NCI-H226 (cell line): ENCODE data around the gene ACP1.

Source experiments
- DNase-seq: peaks from one replicate; pipeline ENCODE4 v3.0.0-alpha.2; 2015

ACP1 gene

DNA sequence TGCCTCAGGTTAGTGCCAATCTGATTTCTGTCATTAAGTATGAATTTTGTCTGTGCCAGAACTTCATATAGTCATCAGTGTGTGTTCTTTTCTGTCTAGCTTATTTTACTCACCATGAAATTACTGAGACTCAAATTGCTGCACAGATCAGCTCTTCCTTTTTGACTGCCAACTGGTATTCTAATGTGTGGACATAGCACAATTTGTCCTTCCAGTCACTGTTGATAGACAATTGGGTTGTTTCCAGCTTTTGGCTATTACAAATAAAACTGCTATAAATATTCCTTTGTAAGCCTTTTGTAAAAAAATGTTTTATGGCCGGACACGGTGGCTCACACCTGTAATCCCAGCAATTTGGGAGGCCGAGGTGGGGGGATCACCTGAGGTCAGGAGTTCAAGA is 8.7 kb upstream of the ACP1 start:
- no peak for DNase-seq

DNA sequence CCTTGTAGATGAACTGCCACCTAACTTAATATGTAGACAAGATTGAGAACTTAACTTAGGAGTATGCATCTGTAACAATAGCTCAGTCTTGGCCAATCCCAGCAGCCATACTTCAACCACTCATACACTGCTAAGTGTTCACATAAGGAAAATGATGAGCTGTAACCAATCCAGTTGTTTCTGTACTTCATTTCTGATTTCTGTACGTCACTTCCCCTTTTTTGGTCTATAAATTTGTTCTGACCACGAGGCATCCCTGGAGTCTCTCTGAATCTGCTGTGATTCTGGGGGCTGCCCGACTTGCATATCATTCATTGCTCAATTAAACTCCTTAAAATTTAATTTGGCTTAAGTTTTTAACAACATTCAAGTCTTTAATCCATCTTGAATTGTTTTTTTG is 7.3 kb upstream of the ACP1 start:
- DNase-seq, result no peak

DNA sequence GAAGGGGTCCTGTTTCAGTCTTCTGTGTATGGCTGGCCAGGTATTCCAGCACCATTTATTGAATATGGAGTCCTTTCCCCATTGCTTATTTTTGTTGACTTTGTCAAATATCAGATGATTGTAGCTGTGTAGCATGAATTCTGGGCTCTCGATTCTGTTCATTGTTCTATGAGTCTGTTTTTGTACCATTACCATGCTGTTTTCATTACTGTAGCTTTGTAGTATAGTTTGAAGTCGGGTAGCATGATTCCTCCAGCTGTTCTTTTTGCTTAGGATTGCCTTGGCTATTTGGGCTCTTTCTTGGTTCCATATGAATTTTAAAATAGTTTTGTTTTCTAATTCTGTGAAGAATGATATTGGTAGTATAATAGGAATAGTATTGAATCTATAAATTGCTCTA is 6.9 kb upstream of the ACP1 start:
- no peak for DNase-seq

DNA sequence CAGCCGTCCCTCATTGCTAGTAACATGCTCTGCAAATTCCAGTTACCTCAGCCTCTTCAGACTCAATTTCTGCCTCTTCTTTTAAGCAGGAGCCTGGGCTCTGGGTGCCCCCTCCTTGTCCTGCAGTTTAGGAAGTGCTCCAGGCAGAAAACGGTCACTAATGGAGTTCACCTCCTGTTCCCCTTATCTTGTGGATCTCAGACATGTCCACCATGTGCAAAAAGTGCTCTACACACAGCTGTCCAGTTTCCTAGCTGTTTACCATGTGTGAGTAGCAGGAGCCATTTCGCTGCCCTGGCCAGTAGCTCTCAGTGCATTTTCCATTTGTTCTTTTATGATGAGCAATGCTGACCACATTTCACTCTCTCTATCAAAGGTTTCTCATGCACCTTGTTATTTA is 5.8 kb upstream of the ACP1 start:
- DNase-seq, result no peak

DNA sequence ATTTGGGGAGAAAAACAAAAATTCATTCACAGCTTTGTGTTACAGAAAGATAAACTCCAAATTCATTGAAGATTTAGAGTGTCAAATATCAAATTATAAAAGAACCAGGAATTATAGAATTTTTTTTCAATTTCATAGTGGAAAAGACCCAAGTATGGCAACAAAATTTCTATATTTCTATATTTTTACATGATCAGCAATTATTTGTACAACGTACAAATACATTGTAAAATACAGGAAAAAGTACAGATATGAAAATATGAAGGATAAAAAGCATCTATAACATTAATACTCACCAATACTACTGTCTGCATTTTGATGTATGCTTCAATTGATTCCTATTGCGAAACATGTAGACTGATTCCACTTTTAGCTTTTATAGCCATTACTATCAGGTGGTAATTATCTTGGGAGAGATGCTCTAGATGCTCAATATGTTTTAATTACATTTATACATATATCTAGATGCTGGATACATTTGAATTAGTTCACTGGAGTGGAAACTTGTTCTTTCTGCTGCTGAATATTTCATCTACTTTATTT is 4.9 kb upstream of the ACP1 start:
- no peak for DNase-seq

DNA sequence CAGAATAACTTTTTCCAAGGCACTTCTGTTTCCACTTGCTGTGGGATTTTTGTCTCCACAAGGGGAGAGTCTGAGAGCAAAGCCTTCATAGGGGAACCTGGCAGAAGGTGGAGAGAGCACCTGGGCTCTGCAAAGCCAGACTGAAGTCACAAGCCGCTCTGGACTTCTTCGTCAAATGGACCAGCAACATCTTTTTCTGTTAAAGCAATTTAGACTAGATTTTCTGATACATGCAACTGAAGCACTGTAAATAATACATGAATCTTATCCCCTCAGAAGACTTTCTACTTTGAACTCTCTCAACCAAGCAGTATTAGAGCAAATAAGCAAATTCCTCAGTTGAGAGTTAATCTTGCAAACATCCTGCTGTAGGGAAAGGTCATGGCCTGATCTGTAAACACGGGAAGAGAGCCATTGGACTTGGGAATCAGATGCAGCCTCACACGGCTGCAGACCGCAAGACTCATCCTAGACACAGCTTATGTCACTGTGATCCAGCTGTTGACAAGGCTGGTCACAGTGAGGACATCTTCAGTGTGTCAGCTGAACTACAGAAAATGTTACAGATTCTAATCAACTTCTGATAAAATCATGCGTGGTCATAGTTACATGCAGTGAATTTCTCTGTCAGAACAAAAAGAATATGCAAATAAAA is 4.1 kb upstream of the ACP1 start:
- DNase-seq, result no peak

DNA sequence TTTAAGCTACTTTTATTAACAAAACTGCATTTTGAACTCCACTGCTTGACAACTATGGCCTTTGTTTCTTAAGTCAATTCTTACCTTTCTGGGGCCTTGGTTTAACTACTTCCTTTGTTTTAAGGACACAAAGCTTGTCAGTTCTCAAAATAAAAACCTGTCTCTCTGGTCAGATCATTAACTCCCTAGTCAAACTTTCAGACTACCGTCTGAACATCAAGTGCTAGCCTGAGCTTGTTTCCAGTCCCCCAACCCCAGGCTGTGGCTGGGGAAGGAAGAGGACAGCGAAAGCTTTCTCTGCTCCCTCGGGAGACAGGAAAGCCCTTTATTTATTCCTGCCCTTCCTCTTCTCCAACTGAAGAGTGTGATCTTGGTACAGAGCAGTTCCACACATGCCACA is 2.6 kb upstream of the ACP1 start:
- no peak for DNase-seq

DNA sequence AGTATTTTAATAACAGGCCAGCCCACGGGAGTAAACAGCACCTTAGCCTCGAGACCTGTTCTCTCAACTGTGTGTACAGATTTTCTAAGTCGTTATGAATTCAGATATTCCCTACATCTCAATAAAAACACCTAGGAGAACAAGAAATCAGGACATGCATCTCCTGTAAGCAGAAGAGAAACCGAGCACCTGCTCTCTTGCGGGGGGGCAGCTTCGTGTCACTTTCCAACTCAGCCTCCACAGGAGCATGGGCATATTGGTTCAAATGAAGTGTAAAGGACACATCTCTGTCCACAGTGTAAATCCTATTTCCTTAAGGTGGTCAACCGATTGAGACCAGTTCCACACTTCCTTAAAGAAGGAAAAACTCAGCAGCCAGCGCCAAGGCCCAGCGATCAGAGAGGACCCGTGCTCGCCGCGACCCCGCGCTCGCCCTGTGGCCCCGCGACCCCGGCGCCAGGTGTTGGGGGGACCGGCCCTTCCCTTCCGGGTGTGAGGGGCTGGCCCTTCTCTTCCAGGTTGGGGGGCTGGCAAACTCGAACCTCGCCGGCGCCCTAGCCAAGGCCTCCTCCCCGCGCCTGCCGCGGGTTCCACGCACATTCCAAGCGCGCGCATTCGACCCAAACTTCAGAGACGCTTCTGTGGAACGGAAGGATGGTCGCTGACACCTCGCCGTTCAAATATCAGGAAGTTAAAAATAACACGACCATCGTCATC is 1.6 kb upstream of the ACP1 start:
- no peak for DNase-seq

DNA sequence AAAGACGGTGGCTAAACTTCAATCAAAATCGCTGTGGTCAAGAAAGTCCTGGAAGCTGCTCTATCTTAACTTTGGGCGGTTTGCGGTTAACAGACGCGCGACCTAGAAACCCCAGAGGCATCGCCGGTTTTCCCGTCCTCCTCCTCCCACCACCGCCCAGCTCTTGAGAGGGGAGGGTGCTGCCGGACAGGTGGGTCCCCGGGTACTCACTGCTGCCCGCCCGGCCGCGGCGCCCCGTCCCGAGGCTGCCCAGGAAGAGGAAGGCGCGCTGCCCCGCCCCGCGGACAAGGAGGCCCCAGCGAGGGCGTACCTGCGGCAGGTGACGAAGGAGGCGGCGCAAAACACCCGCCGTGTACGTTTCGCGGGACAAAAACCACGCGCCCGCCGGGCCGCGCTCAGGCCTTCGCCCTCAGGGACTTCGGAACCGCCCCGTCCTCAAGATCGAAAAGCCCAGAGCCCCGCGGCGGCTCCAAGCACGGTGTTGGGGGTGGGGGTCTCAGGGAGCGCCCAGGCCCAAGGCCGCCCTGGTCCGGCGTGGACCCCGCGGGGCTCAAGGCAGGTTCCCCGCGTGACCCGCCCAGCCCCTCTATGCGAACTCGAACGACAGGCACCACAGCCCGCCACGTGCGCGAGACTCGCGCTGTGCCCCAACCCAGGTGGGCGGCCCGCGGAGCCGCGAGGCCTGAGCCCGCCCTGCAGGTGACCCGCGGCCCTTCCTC is 814 bp upstream of the ACP1 start, which contains the start of gene SH3YL1:
Gene SH3YL1 (minus strand): TSS at position 259 of the 719 bp plus-strand sequence. CDS start 48 bp downstream, at position 211.
- DNase-seq, result no peak

DNA sequence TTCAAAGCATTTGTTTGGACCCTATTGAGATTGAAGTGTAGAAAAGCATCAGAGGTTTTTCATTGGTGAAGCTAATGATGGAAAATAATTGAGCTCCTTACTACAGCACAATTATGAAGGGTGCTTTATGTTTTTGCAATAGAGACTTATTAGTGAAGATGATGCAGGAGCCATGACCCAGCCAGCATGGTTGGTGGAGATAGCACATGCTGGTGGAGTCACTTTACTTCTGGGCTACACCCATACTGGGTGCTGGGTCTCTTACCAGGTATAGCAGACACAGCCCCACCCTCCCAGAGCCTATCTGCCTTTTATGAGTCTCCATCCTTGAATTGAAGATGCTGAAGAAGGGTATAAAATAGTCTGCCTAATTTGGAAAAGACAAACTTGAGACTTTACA is 3.6 kb downstream of the ACP1 start:
- DNase-seq, result no peak

DNA sequence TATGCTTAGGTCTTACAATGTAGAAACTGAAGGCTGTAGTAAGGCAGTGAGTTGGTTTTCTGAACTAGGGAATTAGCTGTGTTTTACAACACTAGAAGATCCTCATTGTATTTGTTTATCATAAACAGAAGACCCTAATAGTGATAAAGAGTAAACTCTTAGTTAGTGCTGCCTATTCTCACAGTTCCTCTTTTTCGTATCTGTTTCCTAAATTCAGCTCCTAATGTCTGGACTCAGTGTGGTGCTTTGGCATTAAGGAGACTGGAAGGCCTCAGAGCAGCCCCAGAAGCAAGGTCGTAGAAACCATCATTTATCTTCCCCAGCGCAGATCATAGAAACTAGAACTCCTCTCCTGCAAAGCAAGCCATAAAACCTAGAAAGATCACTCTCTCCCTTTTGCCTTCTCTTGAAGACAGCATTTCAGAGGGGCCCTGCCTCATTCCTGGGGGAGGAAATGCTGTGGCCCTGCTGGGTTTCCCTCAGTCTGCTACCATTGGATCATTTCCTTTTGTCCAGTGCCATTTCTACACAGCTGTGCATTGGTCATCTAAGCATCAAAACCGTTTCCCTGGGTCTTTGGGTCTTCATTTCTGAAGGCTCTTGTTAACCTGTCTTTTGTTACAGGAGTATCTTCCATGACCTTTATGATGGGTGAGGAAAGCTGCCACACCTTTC is 4.7 kb downstream of the ACP1 start:
- no peak for DNase-seq

DNA sequence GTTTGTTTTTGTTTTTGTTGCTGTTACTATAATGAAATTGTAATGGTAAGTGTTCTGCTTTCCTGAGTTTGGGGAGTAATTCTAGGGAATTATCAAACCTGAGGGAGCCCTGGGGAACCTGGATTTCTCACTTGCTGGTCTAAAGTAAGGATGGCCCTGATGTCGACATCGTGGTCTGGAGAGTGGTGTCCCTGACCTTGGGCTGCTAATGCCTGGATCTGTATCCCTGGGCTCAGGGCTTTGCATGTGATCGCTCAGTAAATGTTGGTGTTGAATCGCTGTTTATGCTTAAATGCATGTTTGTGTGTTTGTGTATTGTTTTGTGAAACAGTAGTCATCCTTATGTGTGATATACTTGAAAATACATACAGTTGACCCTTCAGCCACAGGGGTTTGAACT is 6.1 kb downstream of the ACP1 start:
- DNase-seq, result no peak

DNA sequence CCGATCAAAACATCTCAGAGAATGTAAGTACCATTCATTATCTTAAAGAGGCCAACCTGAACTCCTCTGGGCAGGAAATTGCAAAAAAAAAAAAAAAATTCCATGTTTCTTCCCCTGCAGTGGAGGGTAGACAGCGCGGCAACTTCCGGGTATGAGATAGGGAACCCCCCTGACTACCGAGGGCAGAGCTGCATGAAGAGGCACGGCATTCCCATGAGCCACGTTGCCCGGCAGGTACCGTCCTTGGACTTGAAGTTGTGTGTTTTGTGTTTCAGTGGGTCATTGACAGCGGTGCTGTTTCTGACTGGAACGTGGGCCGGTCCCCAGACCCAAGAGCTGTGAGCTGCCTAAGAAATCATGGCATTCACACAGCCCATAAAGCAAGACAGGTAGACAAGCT is 7.2 kb downstream of the ACP1 start:
- no peak for DNase-seq

DNA sequence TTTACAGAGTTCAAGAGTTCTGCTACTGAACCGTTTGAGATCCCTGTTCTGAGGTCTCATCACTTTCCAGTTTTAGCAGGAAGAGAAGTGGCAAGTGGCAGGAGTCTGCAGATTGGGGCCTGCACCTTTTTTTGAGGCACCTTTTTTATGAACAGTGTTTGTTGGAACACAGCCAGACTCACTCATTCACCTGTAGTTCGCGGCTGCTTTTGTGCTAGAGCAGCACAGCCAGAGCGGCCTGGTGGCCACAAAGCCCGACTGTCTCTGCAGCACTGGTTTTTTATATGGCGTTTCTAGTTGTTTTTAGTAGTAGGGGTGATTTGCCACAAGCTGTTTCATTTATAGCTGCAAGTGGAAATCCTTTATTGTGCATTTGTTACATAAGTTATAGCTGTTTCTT is 8.6 kb downstream of the ACP1 start:
- DNase-seq, result no peak

DNA sequence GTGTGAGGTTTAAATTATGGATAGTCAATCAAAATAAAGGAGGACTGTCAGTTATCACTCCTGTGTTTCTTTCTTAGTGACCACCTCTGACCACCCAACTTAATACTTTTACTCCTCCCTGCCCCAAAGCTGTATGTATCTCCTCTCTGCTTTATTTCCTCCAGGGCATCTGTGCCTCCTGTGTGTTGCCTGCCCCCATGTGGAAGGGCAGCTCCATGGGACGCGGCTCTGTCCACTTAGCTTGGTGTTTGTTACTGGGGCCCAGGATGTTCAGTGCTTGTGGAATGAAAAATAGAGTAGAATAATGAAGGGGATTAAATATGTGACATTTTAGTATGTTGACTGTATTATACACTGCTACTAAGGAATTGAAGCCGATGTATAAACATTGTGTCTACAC is 9.8 kb downstream of the ACP1 start:
- DNase-seq, result no peak

DNA sequence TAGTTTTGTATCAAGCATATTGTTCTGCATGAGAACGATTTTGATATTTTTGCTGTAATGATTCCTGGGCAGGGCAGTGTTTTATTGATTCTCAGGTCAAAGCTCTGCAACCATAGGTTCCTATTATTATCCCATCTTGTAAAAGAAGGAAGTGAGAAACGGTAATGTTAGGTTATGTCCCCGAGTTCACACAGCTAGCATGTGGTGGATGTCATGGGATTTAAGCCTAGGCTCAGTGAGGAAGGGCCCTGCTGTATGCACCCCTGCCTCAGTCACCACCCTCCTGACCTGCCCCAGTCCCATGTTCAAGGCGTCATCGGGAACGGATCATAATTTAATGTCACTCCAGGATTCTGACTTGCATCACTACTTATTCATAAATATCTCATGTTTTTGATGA is 10.7 kb downstream of the ACP1 start:
- DNase-seq, result no peak

DNA sequence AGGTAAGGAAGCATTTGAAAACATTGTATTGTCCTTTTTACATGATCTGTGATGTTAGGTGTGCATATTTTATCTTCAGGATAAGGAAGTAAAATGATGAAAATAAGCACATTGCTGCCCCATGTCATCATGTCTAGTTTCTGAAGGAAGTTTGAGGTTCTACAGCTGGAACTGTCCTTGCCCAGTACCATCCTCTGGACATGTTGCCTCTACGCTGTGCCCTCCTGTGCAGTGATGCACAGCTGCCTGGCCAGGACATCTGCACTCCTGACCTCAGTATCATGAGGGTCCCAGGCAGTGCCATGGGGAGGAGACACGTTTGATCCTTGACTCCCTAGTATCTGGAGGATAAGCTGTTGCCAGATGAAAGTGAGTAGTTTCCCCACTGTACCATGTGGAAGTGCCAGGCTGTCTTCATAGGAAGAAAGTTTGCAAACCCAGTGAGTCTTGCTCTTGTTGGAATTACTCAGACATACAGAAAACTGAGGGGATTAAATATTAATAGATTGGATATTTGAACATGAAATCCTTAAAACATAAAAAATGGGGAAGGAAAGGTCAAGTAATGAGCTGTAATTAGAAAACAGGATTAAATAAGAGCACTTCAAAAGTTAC is 13.7 kb downstream of the ACP1 start:
- DNase-seq, result no peak

DNA sequence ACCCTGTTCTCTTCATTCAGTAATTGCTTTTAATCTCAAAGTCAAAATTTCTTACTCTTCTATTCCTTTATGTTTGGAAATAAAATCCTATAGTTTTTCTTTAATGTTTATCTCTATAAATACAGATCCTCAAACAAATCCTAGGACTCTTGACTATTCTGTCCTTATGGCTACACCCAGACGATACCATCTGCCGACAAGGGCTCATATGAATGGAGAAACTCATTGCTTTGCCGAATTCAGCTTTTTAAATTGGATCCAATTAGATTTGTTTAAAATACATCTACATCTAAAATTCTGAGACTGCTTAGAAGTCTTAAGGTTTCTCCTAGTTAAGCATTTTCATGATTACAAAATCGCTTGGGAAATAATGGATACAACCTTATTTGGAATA is 14.2 kb downstream of the ACP1 start:
- DNase-seq, result no peak

DNA sequence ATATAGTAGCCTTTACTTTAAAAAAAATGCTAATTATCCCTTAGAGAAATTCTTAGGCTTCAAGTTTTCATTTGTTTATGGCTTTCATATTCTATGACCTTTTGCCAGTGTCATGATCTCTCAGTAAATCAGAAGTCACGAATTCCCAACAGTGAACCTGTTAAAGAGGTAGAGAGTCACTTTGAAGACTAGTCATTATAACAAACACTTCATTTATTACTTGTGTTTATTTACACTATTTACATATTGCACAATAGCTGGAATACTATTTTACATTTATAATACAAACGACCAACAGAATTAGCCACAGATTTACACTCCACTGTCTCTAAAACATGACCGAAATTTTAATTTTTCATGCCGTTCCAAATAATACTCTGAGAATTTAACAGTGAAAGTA is 14.6 kb downstream of the ACP1 start:
- DNase-seq, result no peak

DNA sequence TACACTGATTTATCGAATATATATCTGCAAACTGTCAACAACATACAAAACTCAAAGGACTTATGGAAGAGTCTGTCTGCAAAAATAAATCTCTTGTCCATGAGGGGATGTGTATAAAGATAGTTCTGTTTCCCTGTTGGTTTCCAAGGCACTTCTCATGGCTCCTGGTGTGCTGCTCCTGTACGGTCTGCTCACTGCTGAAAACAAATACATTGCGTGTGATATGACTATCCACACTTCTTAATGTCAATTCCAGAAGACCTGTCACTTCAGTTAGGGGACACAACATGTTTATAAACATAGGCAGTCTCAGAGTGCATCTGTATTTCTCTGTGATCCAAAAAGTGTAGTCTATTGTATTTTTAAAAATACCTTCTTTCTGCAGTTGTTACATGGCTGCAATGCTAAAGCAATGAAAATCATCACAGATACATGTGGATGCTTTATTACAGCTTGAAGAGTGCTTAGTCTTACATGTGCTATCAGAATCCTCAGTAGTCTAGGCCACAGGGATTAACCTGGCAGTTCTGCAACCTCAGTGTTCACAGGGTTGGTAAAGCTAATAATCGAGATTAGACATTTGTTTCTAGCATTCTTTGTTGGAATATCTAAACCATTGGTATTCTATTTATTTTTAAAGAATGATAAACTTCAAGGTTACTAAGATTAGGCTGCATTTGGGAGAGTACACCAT is 15.4 kb downstream of the ACP1 start:
- no peak for DNase-seq

DNA sequence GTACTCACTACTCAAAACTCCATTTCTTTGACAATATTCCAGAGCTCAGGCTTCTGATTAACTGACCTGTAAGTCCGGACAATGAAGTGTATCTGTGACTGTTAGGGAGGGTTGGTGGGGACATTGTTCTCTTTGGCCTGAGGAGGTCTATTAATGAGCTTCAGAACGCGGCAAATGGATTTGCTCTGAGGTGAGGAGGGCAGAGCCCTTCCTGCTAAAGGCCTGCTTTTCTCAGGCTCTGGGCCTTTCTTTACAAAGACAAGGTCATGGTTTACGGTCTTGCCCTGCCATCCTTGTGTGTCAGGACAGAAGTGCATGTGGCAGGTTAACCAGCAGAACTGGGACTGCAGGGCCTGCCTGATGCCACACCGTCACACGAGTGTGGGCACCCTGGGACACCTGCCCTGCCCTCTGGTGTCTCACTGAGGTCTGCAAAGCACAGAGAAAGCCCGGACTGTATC is 15.9 kb downstream of the ACP1 start:
- DNase-seq, result no peak

DNA sequence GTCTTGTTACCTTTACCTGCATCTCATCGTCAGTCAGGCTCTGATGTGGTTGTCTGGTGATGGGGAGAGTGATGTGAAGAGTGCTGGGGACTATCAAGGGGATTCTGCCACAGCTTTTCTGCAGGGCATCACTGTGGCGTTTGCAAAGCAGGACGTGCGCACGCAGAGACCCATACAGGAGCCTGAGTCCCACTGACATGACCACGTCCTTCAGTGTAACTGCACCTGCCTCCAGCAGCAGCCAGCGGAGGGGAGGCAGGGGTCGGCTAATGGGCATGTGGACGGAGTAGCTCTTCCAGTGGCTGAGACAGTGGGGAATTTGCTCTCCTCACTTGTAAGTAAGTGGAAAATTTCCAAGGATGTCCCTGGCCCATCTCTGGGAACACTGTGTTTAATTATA is 16.6 kb downstream of the ACP1 start:
- no peak for DNase-seq
